CD4-positive, alpha-beta T cell (primary cell): Measurements from ENCODE around the gene JAG1. TPM values are rescaled to one million over a fixed set of nuclear protein-coding genes. Genes with fewer than 3 reads are reported as not detected.

Experiments used
- ATAC-seq: fragments of 200-7000 bp; cut with Tn5 transposase; one replicate; pipeline ENCODE4 v1.10.0; 2022; ENCODE audit warnings: mild to moderate bottlenecking; ENCODE audit not compliant: poor library complexity
- CTCF ChIA-PET: fragments of 350-600 bp; sonication (Branson Sonifier 250); formaldehyde crosslinking; loops from one replicate; lab custom pipeline; 2021; ENCODE audit warnings: antibody characterized with exemption, inconsistent platforms; lab: Charles Lee
- POLR2A ChIA-PET: fragments of 350-600 bp; sonication (Branson Sonifier 250); formaldehyde crosslinking; loops from one replicate; lab custom pipeline; 2021; ENCODE audit warnings: antibody characterized with exemption, inconsistent platforms; lab: Charles Lee
- DNase-seq, 14 experiments: peaks; one replicate each; pipeline ENCODE4 v3.0.0-alpha.2; 2013 to 2020; ENCODE audit warnings: mixed read lengths in 2 of 14
- H3K27ac ChIP-seq, 2 donors: one replicate each; pipeline versions ENCODE4 v1.5.1 to v1.7.0; 2013; ENCODE audit warnings: low read length in 2 of 2, low read depth in 1 of 2, mild to moderate bottlenecking in 1 of 2
- H3K27me3 ChIP-seq, 2 experiments: 1 replicate in 1 of 2; 2 replicates in 1 of 2; pipeline versions ENCODE4 v1.6.1 to v1.7.0; 2013; ENCODE audit warnings: low read length in 2 of 2, control low read depth in 1 of 2, mild to moderate bottlenecking in 1 of 2, moderate library complexity in 1 of 2; ENCODE audit not compliant: insufficient read depth in 2 of 2, control insufficient read depth in 1 of 2
- H3K36me3 ChIP-seq: one replicate; pipeline ENCODE4 v1.6.1; 2013; ENCODE audit warnings: low read length, control low read depth; ENCODE audit not compliant: insufficient read depth
- H3K4me1 ChIP-seq: one replicate; pipeline ENCODE4 v1.6.1; 2013; ENCODE audit warnings: low read length, control low read depth; ENCODE audit not compliant: insufficient read depth
- H3K4me3 ChIP-seq: one replicate; pipeline ENCODE4 v1.5.1; 2013; ENCODE audit warnings: mild to moderate bottlenecking, low read length, moderate library complexity
- H3K9me3 ChIP-seq, 2 experiments: 1 replicate in 1 of 2; 2 replicates in 1 of 2; pipeline versions ENCODE4 v1.6.1 to v1.7.0; 2013; ENCODE audit warnings: low read length in 2 of 2, mild to moderate bottlenecking in 2 of 2, control low read depth in 1 of 2, moderate library complexity in 1 of 2; ENCODE audit not compliant: control insufficient read depth in 1 of 2, insufficient read depth in 1 of 2
- H3K27ac Mint-ChIP-seq: one replicate; pipeline ENCODE4 v1.8.0; 2020; ENCODE audit warnings: mixed read lengths
- H3K27me3 Mint-ChIP-seq: one replicate; pipeline ENCODE4 v1.8.0; 2021; ENCODE audit warnings: mixed read lengths
- H3K36me3 Mint-ChIP-seq: one replicate; pipeline ENCODE4 v1.8.0; 2021; ENCODE audit warnings: low read depth, mixed read lengths
- H3K4me1 Mint-ChIP-seq: one replicate; pipeline ENCODE4 v1.8.0; 2021; ENCODE audit warnings: low read depth, mixed read lengths
- H3K4me3 Mint-ChIP-seq: one replicate; pipeline ENCODE4 v1.8.0; 2020; ENCODE audit warnings: mild to moderate bottlenecking, mixed read lengths
- H3K9me3 Mint-ChIP-seq: one replicate; pipeline ENCODE4 v1.8.0; 2020; ENCODE audit warnings: mixed read lengths
- intact Hi-C, 2 experiments: fragments of 100-400 bp; cut with DNase I in 1 of 2; cut with micrococcal nuclease in 1 of 2; formaldehyde crosslinking; loops; one replicate each; pipeline versions ENCODE4 v1.15.1 to v1.9.0; 2023 to 2025; cut with DNase I, micrococcal nuclease
- total RNA-seq, 174 experiments: library from RNA in 2 of 174; stranded (reverse) in 2 of 174; gene quantifications; one replicate each; pipeline ENCODE4 v1.2.3 and lab custom pipeline; 2021 to 2026
- TF ChIP-seq, protein P1 (sequence below): fragments of 200-600 bp; IDR thresholded peaks from one replicate; pipeline ENCODE4 v1.8.0; 2022; ENCODE audit warnings: antibody characterized with exemption, mild to moderate bottlenecking

The JAG1 gene
- total RNA-seq, 2 experiments from 2014 or later = 0.77 to 1.2 TPM

- H3K27ac ChIP-seq = no peak overlapping the region
- CTCF ChIA-PET = no interaction called here
- Mint-ChIP-seq H3K27ac (no peak overlapping the region), H3K4me3 (no peak overlapping the region), H3K9me3 (no peaks in the 10 kb centered on the region), H3K4me1 (no peaks in the 10 kb centered on the region), H3K36me3 (no peaks in the 10 kb centered on the region), H3K27me3 (peaks cover 25% of the 10 kb centered on the region)
- H3K36me3 ChIP-seq = no peaks in the 10 kb centered on the region
- TF ChIP-seq, protein P1, sequence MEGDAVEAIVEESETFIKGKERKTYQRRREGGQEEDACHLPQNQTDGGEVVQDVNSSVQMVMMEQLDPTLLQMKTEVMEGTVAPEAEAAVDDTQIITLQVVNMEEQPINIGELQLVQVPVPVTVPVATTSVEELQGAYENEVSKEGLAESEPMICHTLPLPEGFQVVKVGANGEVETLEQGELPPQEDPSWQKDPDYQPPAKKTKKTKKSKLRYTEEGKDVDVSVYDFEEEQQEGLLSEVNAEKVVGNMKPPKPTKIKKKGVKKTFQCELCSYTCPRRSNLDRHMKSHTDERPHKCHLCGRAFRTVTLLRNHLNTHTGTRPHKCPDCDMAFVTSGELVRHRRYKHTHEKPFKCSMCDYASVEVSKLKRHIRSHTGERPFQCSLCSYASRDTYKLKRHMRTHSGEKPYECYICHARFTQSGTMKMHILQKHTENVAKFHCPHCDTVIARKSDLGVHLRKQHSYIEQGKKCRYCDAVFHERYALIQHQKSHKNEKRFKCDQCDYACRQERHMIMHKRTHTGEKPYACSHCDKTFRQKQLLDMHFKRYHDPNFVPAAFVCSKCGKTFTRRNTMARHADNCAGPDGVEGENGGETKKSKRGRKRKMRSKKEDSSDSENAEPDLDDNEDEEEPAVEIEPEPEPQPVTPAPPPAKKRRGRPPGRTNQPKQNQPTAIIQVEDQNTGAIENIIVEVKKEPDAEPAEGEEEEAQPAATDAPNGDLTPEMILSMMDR = no peak
- no peaks in the 10 kb centered on the region for H3K4me1 ChIP-seq
- no peaks in the 10 kb centered on the region for H3K9me3 ChIP-seq
- intact Hi-C loops = no loop called here
- DNase-seq = no peak
- no peak for ATAC-seq
- POLR2A ChIA-PET = no interaction called here
- H3K4me3 ChIP-seq = no peak overlapping the region
- H3K27me3 ChIP-seq = peaks cover 0 to 6% of the 10 kb centered on the region in 2 experiments
Measured at GRCh38 chr20:10655720-10656669, 17.8 kb downstream of the JAG1 start.

DNA sequence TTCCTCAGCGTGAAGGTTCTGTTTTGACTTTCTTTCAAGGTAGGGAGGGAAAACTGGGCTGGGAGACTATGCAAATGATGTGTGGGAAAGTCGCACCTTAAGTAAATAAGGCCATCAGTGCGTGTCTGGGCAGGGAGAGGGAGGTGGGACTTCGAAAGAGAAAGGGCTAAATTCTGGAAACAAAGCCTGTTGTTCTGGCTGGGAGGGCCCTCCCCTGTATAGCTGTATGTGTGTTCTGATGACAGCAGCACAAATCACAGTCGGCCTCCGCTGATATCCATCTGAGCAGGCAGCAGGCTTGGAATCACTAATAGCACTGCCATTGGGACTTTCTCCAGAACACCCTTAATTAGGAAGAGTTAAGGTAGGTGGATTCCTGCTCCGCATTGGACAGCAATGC, 19.2 kb downstream of the JAG1 start:
- H3K4me1 ChIP-seq = no peaks in the 10 kb centered on the region
- Mint-ChIP-seq H3K36me3 (no peaks in the 10 kb centered on the region), H3K4me1 (no peaks in the 10 kb centered on the region), H3K9me3 (no peaks in the 10 kb centered on the region), H3K27me3 (peaks cover 21% of the 10 kb centered on the region), H3K4me3 (no peak overlapping the region), H3K27ac (no peak overlapping the region)
- H3K27me3 ChIP-seq = peaks cover 3 to 6% of the 10 kb centered on the region in 2 experiments
- H3K27ac ChIP-seq = no peak overlapping the region
- ChIA-PET POLR2A (no interaction called here), CTCF (no interaction called here)
- no peak for DNase-seq
- TF ChIP-seq, protein P1 = no peak
- H3K36me3 ChIP-seq = no peaks in the 10 kb centered on the region
- H3K4me3 ChIP-seq = no peak overlapping the region
- intact Hi-C loops = no loop called here
- no peak for ATAC-seq
- H3K9me3 ChIP-seq = no peaks in the 10 kb centered on the region

DNA sequence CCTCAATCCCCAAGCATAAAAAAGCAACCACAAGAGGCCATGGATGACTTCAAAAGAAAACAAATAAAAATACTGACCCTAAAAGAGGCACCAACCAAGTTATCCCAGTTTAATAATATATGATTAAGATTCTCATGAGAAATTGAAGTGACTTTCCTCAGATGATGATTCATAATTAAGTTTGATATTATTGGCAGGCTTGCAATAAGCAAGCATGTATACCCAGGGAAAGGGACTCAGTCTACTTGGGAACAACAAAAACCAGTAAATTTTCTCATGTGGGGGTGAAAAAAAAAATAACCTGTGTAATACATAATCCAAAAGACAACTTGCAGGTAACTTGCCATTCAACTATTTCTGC, 19.6 kb downstream of the JAG1 start:
- DNase-seq (no peak), ATAC-seq (no peak)
- Mint-ChIP-seq H3K4me1 (no peaks in the 10 kb centered on the region), H3K4me3 (no peak overlapping the region), H3K27ac (no peak overlapping the region), H3K9me3 (no peaks in the 10 kb centered on the region), H3K36me3 (no peaks in the 10 kb centered on the region), H3K27me3 (peaks cover 21% of the 10 kb centered on the region)
- Histone ChIP-seq H3K4me3 (no peak overlapping the region), H3K27ac (no peak overlapping the region), H3K27me3 (peaks cover 3 to 6% of the 10 kb centered on the region in 2 experiments), H3K36me3 (no peaks in the 10 kb centered on the region), H3K4me1 (no peaks in the 10 kb centered on the region), H3K9me3 (no peaks in the 10 kb centered on the region)
- intact Hi-C loops = no loop called here
- TF ChIP-seq, protein P1 = no peak
- POLR2A ChIA-PET = no interaction called here
- CTCF ChIA-PET = no interaction called here
